ENCODE data around the gene FCHO2.

Gene FCHO2

DNA sequence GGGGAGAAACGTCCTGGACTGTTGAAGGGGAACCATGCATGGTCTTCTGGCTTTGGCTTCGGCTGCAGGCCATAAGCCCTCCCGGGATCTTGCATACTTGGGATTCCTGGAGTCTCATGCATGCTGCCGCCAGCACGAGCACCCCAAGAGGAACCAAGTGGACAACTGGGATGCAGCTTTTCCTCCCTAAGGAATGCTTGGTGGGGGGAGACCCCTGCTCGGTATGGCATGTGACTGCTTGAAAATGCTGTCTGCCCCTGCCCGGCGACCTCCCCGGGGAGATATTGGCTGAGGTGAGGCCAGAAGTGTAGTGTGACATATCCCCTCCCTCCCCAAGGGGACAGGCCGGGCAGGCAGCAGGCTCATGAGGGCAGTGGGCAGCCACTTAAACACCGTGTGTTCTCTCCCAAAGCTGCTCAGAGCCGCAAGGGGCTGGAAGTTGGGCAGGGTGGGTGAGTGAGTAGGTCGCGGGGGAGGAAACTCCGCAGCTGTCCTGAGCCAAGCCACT is 180.3 kb downstream of the FCHO2 start:
- no peak for TF ChIP-seq MAX (IDR thresholded peaks at IDR 0.05; ENCODE audit: low read depth, low read length)
- TF ChIP-seq, protein P1, sequence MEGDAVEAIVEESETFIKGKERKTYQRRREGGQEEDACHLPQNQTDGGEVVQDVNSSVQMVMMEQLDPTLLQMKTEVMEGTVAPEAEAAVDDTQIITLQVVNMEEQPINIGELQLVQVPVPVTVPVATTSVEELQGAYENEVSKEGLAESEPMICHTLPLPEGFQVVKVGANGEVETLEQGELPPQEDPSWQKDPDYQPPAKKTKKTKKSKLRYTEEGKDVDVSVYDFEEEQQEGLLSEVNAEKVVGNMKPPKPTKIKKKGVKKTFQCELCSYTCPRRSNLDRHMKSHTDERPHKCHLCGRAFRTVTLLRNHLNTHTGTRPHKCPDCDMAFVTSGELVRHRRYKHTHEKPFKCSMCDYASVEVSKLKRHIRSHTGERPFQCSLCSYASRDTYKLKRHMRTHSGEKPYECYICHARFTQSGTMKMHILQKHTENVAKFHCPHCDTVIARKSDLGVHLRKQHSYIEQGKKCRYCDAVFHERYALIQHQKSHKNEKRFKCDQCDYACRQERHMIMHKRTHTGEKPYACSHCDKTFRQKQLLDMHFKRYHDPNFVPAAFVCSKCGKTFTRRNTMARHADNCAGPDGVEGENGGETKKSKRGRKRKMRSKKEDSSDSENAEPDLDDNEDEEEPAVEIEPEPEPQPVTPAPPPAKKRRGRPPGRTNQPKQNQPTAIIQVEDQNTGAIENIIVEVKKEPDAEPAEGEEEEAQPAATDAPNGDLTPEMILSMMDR (IDR thresholded peaks at IDR 0.05; ENCODE audit: low read depth, low read length) = no peak
- TF ChIP-seq POLR2A (IDR thresholded peaks at IDR 0.05; ENCODE audit: extremely low read depth, insufficient read length) = no peak
- TF ChIP-seq MYC (IDR thresholded peaks at IDR 0.05; ENCODE audit: low read depth, low read length) = no peak
- DNase-seq (ENCODE audit: low read depth) = no peak
- no peak overlapping the region for H3K4me3 ChIP-seq (ENCODE audit: low read depth, low read length)

DNA sequence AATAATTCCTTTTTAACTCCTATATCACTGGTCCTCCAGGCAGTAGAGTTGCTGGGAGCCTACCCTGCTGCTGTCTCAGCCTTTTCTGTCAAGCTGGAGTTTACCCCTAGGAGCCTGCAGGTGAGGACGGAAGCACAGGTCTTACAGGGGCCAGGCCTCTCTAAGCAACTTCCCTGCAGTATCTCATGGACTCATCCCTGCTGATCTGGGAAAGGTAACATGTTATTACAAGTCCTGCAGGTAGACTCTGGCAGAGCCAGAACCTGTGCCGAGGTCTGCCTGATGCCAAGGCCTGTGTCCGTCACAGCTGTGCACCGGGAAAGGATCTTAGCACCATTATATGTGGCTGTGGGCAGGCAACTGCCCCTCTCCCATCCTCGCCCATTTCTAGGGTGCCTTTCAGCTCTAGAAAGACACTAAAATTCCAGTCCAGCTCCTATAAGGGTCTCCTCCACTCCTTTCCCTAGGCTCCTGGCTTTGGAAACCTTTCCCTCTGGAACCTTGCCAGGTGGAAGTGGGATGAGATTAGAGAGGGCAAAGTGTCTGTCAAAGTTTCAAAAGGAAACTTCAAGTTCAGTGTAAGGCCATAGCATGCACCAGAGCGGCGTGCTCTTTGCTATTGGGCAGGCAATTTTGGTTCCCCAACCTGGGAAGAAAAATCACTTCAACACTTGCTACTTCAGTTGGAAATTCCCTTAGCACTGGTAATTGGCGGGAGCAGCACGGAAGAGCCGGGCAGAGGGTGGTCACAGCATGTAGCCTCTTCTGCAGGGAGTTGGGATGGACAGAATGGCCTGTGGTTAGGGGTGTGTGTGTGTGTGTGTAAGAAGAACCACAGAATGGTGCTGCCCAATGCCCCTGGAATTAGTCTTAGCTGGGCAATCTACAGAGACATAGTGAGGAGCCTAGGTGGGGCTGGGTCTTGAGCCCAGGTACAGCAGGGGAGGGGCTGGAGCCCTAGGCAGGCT is 182.0 kb downstream of the FCHO2 start:
- TF ChIP-seq, protein P1 (IDR thresholded peaks at IDR 0.05; ENCODE audit: low read depth, low read length) = no peak
- no peak for TF ChIP-seq POLR2A (IDR thresholded peaks at IDR 0.05; ENCODE audit: extremely low read depth, insufficient read length)
- TF ChIP-seq MYC (IDR thresholded peaks at IDR 0.05; ENCODE audit: low read depth, low read length) = no peak
- TF ChIP-seq MAX (IDR thresholded peaks at IDR 0.05; ENCODE audit: low read depth, low read length) = no peak
- H3K4me3 ChIP-seq (ENCODE audit: low read depth, low read length) = no peak overlapping the region
- DNase-seq (ENCODE audit: low read depth) = no peak

- H3K4me3 ChIP-seq (ENCODE audit: low read depth, low read length) = no peak overlapping the region
- no peak for DNase-seq (ENCODE audit: low read depth)
- TF ChIP-seq POLR2A (IDR thresholded peaks at IDR 0.05; ENCODE audit: extremely low read depth, insufficient read length) = no peak
Observed at GRCh38 chr5:73139485-73139884, 183.6 kb downstream of the FCHO2 start.
